H1 (cell line): ENCODE measurements around the gene CRYAB.

ENCODE experiments used
- ATF2 ChIP-seq: IDR thresholded peaks from 2 replicates; pipeline ENCODE4 v1.6.1; 2012; ENCODE audit warnings: low read length, inconsistent platforms
- CEBPB ChIP-seq: IDR thresholded peaks from 2 replicates; pipeline ENCODE4 v1.6.1; 2012; ENCODE audit warnings: low read depth, low read length
- CHD2 ChIP-seq: IDR thresholded peaks from 2 replicates; pipeline ENCODE4 v1.6.1; 2012; ENCODE audit warnings: low read length, improper control_type of control experiment
- CTCF ChIP-seq, 3 experiments: IDR thresholded peaks; 1 replicate in 2 of 3; 2 replicates in 1 of 3; pipeline versions ENCODE4 v1.5.1 to v1.6.1; 2011; ENCODE audit warnings: low read length in 3 of 3, mild to moderate bottlenecking in 3 of 3, inconsistent platforms in 2 of 3, low read depth in 1 of 3, moderate library complexity in 1 of 3; ENCODE audit not compliant: insufficient read depth in 1 of 3; ENCODE audit errors: control extremely low read depth in 1 of 3
- EZH2 ChIP-seq: fragments of 200-600 bp; sonication (generic); IDR thresholded peaks from 2 replicates; pipeline ENCODE4 v1.7.1; 2012; ENCODE audit warnings: low read depth, mild to moderate bottlenecking, moderate library complexity, low read length, inconsistent platforms; ENCODE audit not compliant: severe bottlenecking
- HDAC6 ChIP-seq: IDR thresholded peaks from one replicate; pipeline ENCODE4 v1.7.1; 2012; ENCODE audit warnings: low read depth, mild to moderate bottlenecking, inconsistent platforms, low read length, moderate library complexity
- JUND ChIP-seq: IDR thresholded peaks from 2 replicates; pipeline ENCODE4 v1.6.1; 2011; ENCODE audit warnings: mild to moderate bottlenecking, improper control_type of control experiment, low read length
- POLR2A ChIP-seq, 2 experiments: IDR thresholded peaks; 1 replicate in 1 of 2; 2 replicates in 1 of 2; pipeline ENCODE4 v1.6.1; 2011; ENCODE audit warnings: low read depth in 2 of 2, low read length in 2 of 2, mild to moderate bottlenecking in 2 of 2; ENCODE audit errors: control extremely low read depth in 1 of 2
- POLR2AphosphoS5 ChIP-seq: IDR thresholded peaks from 2 replicates; pipeline ENCODE4 v1.6.1; 2011; ENCODE audit warnings: low read depth, low read length
- RFX5 ChIP-seq: IDR thresholded peaks from 2 replicates; pipeline ENCODE4 v1.6.1; 2011; ENCODE audit warnings: low read depth, low read length, improper control_type of control experiment, borderline replicate concordance
- SIN3A ChIP-seq, 2 experiments: IDR thresholded peaks in 1 of 2; conservative IDR thresholded peaks in 1 of 2; 2 replicates each; pipeline ENCODE4 v1.6.1; 2011 to 2012; ENCODE audit warnings: low read length in 2 of 2, improper control_type of control experiment in 1 of 2, low read depth in 1 of 2, mild to moderate bottlenecking in 1 of 2
- TAF1 ChIP-seq: IDR thresholded peaks from 2 replicates; pipeline ENCODE4 v1.6.1; 2011; ENCODE audit warnings: mild to moderate bottlenecking, low read depth, low read length
- TCF12 ChIP-seq: IDR thresholded peaks from 2 replicates; pipeline ENCODE4 v1.6.1; 2011; ENCODE audit warnings: low read depth, mild to moderate bottlenecking, low read length
- ZNF274 ChIP-seq: IDR thresholded peaks from 2 replicates; pipeline ENCODE4 v1.7.0; 2012; ENCODE audit warnings: low read length, borderline replicate concordance; ENCODE audit errors: extremely low read depth

GRCh38 chr11:111925953-111926352, 14.4 kb upstream of the CRYAB start:
- TF ChIP-seq TAF1 (no peak), CTCF (IDR thresholded peaks at IDR 0.05; ENCODE audit: control extremely low read depth in 1 of 3, insufficient read depth in 1 of 3, low read depth in 1 of 3, low read length in 3 of 3) (no peak), RFX5 (no peak), EZH2 (no peak), SIN3A (conservative IDR thresholded peaks at IDR 0.05 in 1 of 2, IDR thresholded peaks at IDR 0.05 in 1 of 2; ENCODE audit: low read depth in 1 of 2, low read length in 2 of 2) (no peak), POLR2A (IDR thresholded peaks at IDR 0.05; ENCODE audit: control extremely low read depth in 1 of 2, low read depth in 2 of 2, low read length in 2 of 2) (no peak), ATF2 (no peak), POLR2AphosphoS5 (no peak), CEBPB (no peak), TCF12 (no peak), JUND (no peak), ZNF274 (no peak), CHD2 (no peak), HDAC6 (no peak)
